COLO668 (cell line): Measurements from ENCODE around the gene PBXIP1.

Source experiments
- DNase-seq: peaks from one replicate; lab custom pipeline; 2025; ENCODE audit not compliant: unreplicated experiment; lab: John Stamatoyannopoulos, UW

The PBXIP1 gene

DNA sequence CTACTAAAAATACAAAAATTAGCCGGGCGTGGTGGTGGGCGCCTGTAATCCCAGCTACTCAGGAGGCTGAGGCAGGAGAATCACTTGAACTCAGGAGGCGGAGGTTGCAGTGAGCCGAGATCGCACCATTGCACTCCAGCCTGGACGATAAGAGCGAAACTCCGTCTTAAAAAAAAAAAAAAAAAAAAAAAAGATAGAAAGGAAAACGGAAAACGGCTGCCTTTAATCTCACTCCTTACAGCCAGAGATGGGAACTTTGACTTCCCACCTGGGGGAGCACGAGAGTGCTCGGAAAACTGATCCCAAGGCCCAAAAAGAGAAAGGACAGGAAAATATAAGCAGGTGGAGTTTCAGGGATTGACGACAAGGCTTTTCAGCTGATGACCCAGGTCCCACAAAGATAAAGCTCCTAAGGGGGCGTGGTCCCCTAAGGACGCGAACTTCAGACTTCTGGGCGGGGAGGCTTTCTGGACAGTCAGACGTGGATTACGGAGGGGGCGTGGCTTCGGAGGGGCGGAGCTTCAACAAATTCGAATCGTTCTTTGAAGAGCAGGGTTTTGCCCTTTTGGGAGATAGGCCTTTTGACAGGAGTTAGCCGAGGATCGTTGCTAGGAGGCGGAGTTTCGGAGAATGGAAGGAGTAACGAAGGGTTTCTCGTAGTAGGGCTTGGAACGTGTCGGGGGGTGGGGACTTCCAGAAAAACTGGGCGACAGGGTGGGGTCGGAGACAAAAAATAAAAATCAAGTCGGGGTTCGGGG, 17.6 kb upstream of the PBXIP1 start:
- peak; percentile 95 for DNase-seq

GRCh38 chr1:154972517-154973343, 16.8 kb upstream of the PBXIP1 start:
- no peak for DNase-seq

GRCh38 chr1:154972213-154972516, 16.3 kb upstream of the PBXIP1 start:
- no peak for DNase-seq

- DNase-seq: no peak
These were observed 15.6 kb upstream of the PBXIP1 start for GRCh38 chr1:154971341-154971998.

DNA sequence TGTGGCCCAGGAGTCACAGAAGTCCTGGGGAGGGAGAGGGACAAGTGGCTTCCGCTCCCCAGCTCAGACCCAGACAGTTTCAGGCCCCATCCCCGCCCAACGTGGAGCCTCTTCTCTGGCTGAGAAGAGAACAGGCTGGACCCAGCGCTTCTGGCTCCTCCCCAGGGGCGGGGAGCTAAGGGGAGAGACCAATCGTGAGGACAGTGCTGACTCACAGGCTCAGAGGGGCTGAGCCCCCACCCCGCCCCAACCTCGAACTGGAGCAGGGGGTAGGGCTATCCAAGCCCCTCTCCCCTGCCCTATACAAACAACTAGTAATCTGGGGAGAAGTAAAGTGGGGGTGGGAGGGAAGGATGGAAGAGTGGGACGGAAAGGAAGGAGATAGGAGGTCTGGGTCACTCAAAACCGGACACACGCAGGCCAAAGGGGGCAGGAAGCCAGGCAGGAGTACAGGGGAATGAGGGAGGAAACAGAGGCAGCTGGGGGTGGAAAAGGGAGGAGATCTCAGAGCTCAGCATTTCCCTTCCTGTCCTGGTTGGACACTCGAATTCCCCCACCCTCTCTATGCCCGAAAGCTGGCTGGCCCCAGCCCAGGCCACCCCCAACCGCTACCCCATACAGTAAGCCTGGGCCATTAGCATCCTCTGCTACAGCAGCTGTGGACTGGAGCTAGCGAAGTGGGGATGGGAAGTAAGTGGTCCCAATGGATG, 14.9 kb upstream of the PBXIP1 start, which contains the start of gene SHC1:
Gene SHC1, minus strand, starts transcription at position 117 of the 710 bp plus-strand sequence. CDS start 221 bp downstream, outside the sequence.
- DNase-seq: peak; percentile 71

DNA sequence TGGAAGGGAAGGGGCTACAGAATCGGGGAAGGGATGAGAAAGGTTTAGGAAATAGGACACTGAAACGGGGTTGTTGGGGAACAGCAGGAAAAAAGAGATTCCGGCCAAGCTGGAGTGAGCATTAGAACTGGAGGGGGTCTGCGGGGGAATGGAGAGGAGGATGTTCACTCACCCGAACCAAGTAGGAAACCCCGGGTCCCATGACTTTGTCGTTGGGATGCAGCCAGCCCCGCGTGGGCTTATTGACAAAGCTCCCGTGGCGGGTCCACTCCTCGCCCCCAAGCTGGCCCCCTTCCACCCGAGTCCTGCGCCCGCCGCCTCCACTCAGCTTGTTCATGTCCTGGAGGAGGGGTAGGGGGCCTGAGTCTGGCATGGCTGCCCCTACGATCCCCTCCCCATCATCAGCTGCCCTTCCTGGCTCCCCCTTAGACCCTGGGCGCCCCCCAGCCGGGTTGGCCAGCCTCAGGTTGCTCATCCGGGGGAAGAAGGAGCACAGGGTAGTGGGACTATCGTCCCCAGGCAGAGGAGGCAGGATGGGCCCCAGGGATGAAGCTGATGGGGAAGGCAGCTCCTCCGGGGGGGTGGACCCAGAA, 14.1 kb upstream of the PBXIP1 start:
- DNase-seq: no peak

DNA sequence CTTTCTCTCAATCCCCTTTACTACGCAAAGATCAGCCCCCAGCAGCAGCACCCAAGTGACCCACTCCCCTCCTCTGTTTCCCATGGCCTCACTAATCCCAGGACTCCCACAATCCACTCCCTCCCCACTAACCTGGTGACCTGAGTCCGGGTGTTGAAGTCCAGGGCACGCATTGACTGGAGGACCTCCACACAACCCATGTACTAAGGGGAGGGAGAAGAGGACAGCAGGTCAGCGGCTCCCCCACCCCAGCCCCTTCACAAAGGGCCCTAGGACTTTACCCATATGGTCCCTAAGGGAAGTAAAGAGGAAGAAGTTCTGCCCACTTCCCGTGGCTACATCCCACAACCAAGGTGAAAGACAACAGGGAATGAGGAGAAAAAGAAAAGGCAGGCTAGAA, 13.3 kb upstream of the PBXIP1 start:
- DNase-seq: no peak

DNA sequence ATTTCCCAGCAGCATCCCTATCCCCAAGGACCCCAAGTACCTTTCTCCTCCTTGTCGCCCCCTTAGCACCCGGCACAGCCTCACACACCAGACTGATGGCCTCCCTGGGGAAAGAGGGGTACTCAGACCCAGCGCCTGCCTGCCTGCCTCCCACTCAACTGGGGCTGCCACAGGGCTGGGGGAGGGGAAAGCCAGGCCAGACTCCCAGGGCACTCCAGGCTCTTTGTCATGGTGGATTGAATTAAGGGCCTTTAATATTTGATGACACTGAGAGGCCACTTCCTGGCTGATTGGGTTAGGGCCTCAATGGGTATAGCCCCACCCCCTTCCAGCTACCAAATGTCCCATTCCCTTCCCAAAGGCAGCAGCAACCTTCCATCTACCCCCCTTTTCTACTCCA, 12.8 kb upstream of the PBXIP1 start:
- no peak for DNase-seq

DNA sequence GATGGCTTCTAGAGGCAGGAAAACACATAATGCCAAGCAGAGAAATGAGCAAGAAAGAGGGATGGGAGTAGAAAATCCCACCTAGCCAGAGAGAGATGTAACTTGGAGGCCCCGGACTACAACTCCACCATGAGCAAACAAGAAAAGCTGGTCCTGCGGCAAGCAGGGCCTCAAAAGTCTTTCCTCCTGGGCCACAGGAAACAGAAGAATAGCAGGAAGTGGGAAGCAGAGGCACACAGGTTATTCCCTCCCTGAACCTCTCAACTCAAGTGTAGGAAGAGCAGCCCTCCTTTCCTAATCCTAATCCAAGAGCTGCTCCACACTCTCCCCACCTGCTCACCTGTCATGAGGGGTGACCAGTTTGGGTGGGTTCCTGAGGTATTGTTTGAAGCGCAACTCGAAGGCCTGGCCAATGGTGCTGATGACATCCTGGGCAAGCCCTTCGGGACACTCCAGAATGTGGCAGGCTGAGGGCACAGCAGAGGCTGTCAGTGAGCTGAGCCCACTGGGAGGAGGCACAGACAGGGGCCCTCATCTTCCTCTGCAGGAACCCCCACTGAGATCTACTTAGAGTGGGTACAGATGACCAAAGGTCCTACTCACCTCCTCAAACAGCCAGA, 11.5 kb upstream of the PBXIP1 start:
- no peak for DNase-seq

DNA sequence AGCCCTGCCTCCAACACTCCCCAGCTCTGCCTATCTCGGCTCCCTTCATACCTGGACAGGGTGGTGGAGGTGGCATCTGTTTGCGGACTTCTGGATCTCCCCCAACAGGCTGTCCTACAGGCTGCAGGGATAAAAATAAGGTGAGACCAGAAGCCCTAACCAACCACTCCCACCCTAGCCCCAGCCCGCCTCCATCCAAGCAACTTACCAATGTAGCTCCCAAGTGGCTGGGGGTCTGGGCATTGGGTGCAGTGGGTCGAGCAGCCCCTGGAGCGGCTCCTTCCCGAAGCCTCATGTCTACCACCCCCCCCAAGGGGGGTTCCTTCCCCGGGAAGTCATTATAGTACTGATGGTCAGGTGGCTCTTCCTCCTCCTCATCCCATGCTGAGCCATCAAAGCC, 10.2 kb upstream of the PBXIP1 start:
- DNase-seq: no peak

GRCh38 chr1:154964359-154964758, 8.5 kb upstream of the PBXIP1 start:
- no peak for DNase-seq

- no peak for DNase-seq
These were observed 7.7 kb upstream of the PBXIP1 start for GRCh38 chr1:154963643-154964042.

- DNase-seq: no peak
These were observed 7.0 kb upstream of the PBXIP1 start for GRCh38 chr1:154962795-154963330.

- peak; percentile 57 for DNase-seq
These were observed 6.4 kb upstream of the PBXIP1 start for GRCh38 chr1:154962156-154962749.

- DNase-seq: peak; percentile 90
These were observed 5.6 kb upstream of the PBXIP1 start, which contains the start of gene PYGO2 for GRCh38 chr1:154961207-154962155. Gene PYGO2 (minus strand): TSS chr1:154961782. CDS start chr1:154961576, 206 bp downstream.

DNA sequence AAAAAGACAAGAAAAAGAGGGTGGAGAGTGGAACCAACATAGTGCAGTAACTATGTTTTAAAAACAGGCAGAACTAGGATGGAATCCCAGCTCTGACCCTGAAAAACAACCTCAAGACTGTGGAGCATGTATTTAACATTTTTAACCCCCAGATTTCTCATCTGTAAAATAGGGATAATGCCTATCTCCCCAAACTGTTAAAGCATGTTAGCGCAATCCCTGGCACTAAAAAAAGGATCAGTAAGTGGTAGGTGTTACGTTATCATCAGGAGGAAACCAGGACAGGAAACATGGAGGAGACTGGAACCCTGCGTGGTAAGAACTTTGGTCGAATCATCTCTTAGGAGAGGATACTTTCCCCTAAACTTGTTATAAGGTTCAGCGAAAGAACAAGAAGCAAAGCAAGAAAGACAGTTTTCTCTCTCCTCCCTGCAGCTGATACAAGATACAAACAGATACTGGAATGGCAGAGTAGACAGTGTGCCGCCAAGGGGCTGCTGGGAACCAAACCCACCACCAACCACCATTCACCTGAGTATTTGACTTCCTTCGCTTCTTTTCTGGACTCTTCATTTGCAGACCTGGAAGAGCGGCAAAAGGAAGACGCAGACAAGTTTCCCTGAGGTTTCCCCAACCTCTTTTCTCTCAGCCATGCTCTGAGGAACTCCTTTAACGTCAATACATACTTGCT, 4.7 kb upstream of the PBXIP1 start:
- no peak for DNase-seq

DNA sequence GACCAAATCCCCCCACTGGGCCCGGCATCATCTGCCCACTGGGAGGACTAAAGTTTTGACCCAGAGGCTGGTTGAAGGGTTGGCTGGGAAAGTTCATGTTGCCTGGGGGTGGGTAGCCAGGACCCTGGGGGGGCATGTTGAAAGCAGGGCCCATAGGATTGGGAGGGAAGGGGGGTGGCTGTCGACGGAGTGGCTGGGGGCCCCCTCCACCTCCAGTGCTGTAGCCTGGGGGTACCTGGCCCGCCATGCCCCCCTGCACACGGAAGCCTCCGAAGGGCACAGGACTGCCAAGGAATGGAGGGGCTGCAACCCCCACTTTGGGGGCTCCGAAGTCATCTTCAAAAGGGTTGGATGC, 3.5 kb upstream of the PBXIP1 start:
- no peak for DNase-seq
